Urothelium cell line (cell line): ENCODE results near the gene TNFRSF13B.
"Not testable (repeated sequence)": the region's sequence is repeated elsewhere in the genome, so short reads cannot be mapped to it uniquely, and the experiment has no call there.

Experiments
- DNase-seq: peaks from one replicate; pipeline ENCODE4 v3.0.0; 2011; ENCODE audit warnings: low spot score, mixed read lengths
- FAIRE-seq: peaks from 2 replicates; lab custom pipeline; 2011; peaks lifted over from hg19 to GRCh38; lab: Jason Lieb, UNC

The TNFRSF13B gene

GRCh38 chr17:16915752-16916556, 56.0 kb downstream of the TNFRSF13B start:
- DNase-seq, result peak; percentile 44
- FAIRE-seq, result no peak

GRCh38 chr17:16913463-16913862, 58.5 kb downstream of the TNFRSF13B start:
- FAIRE-seq (no peak), DNase-seq (no peak)

GRCh38 chr17:16912021-16912962, 59.6 kb downstream of the TNFRSF13B start:
- DNase-seq (no peak), FAIRE-seq (no peak)

DNA sequence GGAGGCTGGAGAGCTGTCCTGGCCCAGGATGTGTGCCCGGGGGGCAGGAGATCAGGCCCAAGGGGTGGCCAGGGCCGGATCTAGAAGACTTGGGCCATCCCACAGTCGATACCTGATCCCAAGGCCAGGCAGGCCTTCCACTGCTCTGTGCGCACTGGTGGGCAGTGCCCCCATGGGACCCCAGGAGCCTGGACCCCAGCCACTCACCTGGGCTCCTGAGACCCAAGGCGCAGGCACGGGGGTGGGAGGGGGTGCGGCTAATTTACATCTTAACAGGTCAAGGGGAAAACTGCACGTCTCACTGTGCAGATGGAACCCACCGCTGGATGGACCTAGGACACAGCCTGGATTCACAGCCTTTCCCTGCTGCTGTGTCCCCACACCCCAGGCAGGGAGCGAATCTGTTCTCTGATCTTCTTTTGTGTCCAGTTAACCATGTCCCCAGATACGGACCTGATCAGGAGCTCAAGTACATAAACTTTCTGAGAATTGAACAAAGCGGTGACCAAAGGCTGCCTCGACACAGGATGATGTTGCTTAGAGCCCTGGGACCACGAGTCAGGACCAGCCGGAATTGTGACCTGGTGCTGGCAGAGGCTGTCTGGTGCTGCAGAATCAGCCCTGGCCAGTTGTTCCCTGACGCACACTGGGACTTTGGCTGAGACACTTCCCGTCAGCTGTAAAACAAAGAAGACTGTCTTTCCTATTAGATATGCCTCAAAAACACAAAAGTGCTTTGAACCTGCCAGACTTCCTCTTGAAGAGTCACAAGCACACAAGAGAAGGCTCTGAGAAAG, 60.6 kb downstream of the TNFRSF13B start:
- DNase-seq, result no peak
- FAIRE-seq, result no peak

DNA sequence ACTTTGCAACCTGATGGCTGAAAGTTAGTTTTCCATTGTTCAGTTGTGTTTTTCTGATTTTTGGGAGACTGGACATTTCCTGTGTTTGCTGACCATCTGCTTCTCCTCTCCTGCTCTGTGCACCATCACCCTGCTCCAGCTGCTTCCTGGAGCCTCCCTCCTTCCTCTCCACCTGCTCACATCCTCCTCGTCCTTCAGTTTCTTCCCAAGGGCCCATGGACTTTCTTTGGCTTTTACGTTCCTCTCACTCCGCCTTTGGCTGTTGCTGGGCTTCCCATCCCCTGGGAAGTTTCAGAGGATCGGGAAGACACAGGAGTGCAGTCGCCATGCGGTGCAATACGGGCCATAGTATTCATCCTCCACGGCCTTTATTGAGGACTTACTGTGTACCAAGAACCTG, 61.6 kb downstream of the TNFRSF13B start:
- no peak for FAIRE-seq

GRCh38 chr17:16909472-16910246, 62.3 kb downstream of the TNFRSF13B start:
- FAIRE-seq, result no peak

More for the DNA sequence above, 61.6 kb downstream of the TNFRSF13B start:
- no peak for DNase-seq

DNA sequence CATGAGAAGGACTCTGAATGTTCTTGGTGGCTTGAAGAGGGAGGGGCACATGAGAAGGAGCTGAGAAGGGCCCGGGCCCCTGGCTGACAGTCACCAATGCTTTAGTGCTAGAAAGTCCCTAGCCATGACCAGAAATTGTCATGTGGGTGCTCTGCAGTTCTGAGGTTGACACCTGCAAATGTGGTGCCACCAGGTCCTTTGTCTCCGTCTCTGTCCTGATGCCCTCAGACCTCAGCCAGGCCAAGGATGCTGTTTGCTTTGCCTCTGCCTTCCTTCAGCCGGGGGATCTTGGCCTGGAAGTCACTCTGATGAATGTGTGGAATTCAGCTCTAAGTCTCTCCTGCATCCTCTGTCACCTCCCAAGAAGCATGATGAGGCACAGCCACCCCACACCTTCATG, 63.6 kb downstream of the TNFRSF13B start:
- no peak for DNase-seq
- FAIRE-seq, result no peak

More at GRCh38 chr17:16909472-16910246, 62.3 kb downstream of the TNFRSF13B start:
- DNase-seq, result no peak

- no peak for FAIRE-seq
- no peak for DNase-seq
These were observed 65.2 kb downstream of the TNFRSF13B start for GRCh38 chr17:16906680-16907079.

GRCh38 chr17:16905593-16906191, 66.2 kb downstream of the TNFRSF13B start:
- no peak for FAIRE-seq
- DNase-seq, result no peak

GRCh38 chr17:16903070-16903469, 68.8 kb downstream of the TNFRSF13B start:
- FAIRE-seq, DNase-seq: not testable (repeated sequence)

DNA sequence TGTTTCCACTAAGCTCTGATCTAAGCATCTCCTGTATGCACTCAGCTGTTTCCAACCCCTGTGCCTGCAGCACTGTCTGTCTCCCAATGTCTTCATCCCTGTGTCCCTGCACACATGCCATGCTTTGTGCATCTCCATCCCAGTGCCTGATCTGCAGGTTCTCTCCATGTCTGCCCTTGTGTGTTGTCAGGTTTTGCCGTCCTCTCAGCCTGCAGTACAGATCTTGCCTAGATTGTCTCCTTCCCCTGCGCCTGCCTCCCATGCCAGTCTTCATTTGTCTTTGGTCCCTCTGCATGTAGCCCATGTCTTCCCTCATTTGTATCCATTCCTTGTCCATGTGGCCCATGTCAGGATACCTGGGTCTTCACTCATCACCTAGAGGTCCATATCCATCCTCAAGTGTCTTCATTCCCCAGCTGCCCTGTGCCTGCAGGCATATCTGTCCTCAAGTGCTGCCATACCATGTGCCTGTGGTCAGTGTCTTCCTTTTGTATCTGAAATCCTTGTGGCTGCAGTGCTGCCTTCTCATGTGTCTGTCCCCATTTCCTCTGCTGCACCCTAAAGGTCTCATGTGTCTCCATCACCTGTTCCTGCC, 71.5 kb downstream of the TNFRSF13B start:
- no peak for DNase-seq
- no peak for FAIRE-seq

DNA sequence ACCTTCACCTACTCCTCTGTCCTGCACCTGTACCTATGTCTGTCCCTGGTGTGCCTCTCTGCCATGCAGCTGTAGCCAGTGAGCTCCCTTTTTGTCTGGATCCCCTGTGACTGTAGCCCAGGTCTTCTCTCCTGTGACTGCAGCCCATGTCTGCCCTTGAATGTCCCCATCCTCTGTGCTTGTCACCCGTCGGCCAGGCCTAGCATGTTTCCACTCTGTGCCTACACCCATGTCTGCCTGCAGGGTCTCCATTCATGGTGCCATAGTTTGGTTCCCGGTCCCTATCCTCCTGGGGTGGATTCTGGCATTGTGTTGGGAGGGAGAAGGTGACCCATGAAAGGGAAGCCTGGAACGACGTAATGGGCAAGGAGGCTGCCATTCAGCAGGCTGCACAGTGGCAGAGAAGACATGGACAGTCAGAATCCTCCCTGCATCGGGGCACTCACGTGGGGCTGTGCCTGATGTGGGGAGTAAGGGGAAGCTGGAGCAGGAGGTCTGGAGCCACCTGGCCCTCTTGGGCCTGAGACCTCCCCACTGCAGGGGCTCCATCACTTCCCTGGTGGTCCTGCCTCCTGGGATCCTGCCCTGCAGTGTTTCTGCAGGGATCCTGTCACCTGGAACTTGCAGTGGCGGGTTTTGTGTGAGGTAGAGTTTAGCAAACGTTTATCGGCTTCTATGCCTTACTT, 74.6 kb downstream of the TNFRSF13B start:
- DNase-seq, FAIRE-seq: not testable (repeated sequence)

DNA sequence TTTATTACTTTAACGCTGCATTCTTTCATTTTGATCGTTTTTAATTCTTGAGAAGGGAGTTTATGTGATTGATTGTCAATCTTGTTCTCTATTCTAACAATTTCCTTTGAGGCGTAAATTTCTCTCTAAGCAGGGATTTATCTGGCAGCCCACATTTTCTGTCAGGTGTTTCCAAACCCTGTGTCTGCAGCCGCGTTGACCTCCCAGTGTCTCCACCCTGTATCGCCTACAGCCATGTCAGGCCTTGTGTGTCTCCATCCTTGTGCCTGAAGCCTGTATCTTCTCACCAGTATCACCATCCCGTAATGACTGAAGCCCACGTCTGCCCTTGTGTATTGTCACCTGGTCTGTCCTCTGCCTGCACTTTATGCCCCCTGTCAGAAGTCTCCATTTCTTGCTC, 75.7 kb downstream of the TNFRSF13B start:
- not testable (repeated sequence) for DNase-seq, FAIRE-seq

DNA sequence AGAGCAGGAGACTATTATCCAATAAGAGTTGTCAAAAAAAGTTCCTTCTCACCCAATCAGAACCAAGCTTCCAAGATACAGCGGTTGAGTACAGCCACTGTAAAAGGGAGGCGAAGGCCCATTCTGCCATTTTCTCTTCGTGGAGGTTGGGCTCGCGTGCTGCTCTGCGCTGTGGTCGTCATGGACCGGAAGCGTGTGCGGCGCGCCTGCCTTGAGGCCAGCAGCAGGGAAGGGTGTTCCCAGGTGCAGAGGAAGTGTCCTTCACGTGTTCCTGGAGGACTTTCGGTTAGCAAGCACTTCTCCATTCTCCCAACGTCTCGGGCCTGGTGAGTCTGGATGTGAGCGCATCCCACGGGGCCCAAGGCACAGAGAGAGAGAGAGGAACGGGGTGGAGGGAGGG, 78.4 kb downstream of the TNFRSF13B start:
- FAIRE-seq, DNase-seq: not testable (repeated sequence)

DNA sequence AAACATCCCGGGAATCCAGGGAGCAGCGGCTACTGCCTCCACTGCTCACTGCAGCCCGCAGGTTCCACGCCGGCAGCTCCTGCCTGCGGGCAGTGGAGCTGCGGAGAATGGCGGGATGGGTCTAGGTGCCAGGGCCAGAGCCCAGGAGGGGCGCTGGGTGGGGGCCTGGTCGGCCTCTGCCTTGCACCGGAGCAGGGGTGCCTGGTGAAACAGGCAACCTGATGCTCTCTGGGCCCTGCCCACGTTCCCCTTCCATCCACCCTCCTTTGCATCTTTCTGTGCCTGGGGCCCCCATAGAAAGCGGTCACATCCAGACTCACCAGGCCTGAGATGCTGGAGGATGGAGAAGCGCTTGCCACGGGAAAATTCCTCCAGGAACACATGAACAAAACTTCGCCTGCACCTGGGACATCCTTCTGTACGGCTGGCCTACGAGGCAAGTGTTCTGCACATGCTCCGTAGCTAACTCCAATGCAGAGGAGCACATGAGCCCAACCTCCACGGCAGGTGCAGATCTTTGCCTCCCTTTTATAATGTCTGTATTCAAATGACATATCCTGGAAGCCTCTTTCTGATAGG, 79.0 kb downstream of the TNFRSF13B start:
- FAIRE-seq, DNase-seq: not testable (repeated sequence)

DNA sequence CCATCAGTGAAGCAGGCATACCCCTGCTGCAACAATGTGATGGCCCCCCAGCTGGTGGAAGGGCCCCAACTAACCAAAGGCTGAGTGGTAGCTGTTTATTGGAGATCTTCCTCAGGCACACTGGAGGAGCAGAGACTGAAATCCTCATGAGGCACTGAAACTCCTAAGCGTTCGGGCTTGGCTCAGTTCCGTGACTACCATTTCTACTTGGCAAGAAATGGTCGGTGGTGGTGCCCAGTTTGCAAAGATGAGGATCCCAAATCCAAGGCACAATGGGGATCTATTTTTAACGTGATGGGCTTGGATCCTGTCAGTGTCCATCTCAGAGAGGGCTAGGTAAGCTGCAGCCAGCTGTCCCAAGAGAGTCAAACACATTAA, 82.8 kb downstream of the TNFRSF13B start:
- no peak for FAIRE-seq
- no peak for DNase-seq
